ENCODE results near the gene PREX1.
A peak's percentile ranks its signal among the peaks of the same experiment; 100 is the strongest.

The PREX1 gene

GRCh38 chr20:48595495-48596333 is 232.1 kb downstream of the PREX1 start:
- peak in 1 of 10 donors; percentile 43 for DNase-seq
- intact Hi-C loops (cut with DNase I) = no loop called here

GRCh38 chr20:48594533-48594932 is 233.3 kb downstream of the PREX1 start:
- intact Hi-C loops (cut with DNase I) = no loop called here
- DNase-seq = peak in 2 of 10 donors; percentile 24 to 44

GRCh38 chr20:48592107-48592940 is 235.5 kb downstream of the PREX1 start:
- intact Hi-C loops (cut with DNase I) = no loop called here
- DNase-seq = peak in 2 of 10 donors; percentile 22 to 66

GRCh38 chr20:48586730-48587129 is 241.1 kb downstream of the PREX1 start:
- intact Hi-C loops (cut with DNase I) = no loop called here
- DNase-seq = peak in 2 of 10 donors; percentile 14 to 45

GRCh38 chr20:48585061-48585870 is 242.5 kb downstream of the PREX1 start:
- intact Hi-C loops (cut with DNase I) = no loop called here
- DNase-seq = peak in 2 of 10 donors; percentile 42 to 52

GRCh38 chr20:48584391-48585060 is 243.3 kb downstream of the PREX1 start:
- intact Hi-C loops (cut with DNase I) = no loop called here
- peak in 1 of 10 donors; percentile 3 for DNase-seq

GRCh38 chr20:48583801-48584200 is 244.0 kb downstream of the PREX1 start:
- intact Hi-C loops (cut with DNase I) = no loop called here
- DNase-seq = peak in 3 of 10 donors; percentile 27 to 72 (median 40)

GRCh38 chr20:48583171-48583570 is 244.6 kb downstream of the PREX1 start:
- intact Hi-C loops (cut with DNase I) = no loop called here
- peak in 2 of 10 donors; percentile 24 to 74 for DNase-seq

GRCh38 chr20:48582673-48582985 is 245.2 kb downstream of the PREX1 start:
- intact Hi-C loops (cut with DNase I) = no loop called here
- peak in 1 of 10 donors; percentile 36 for DNase-seq

GRCh38 chr20:48581167-48581566 is 246.6 kb downstream of the PREX1 start:
- intact Hi-C loops (cut with DNase I) = no loop called here

GRCh38 chr20:48578397-48579098 is 249.3 kb downstream of the PREX1 start:
- intact Hi-C loops (cut with DNase I) = no loop called here
- DNase-seq = peak in 1 of 10 donors; percentile 27

More at GRCh38 chr20:48581167-48581566, 246.6 kb downstream of the PREX1 start:
- peak in 2 of 10 donors; percentile 38 to 43 for DNase-seq

GRCh38 chr20:48577557-48577956 is 250.2 kb downstream of the PREX1 start:
- intact Hi-C loops (cut with DNase I) = no loop called here
- peak in 1 of 10 donors; percentile 64 for DNase-seq

- intact Hi-C loops (cut with DNase I) = no loop called here
- peak in 1 of 10 donors; percentile 37 for DNase-seq
These were observed 253.4 kb downstream of the PREX1 start for GRCh38 chr20:48574383-48574782.

Measured in posterior cingulate gyrus (tissue), 11 donors.